ENCODE measurements around the gene GFOD2.

Gene GFOD2

GRCh38 chr16:67710607-67711006 is 8.5 kb downstream of the GFOD2 start (continued):
- TF ChIP-seq CSRNP3 (CRISPR knock-in tag; IDR thresholded peaks at IDR 0.05) (no peak), ZC3H10 (CRISPR knock-in tag; IDR thresholded peaks at IDR 0.05) (no peak), ZFP30 (CRISPR knock-in tag; IDR thresholded peaks at IDR 0.05) (no peak), TOX (CRISPR knock-in tag; IDR thresholded peaks at IDR 0.05; ENCODE audit: borderline replicate concordance) (no peak)

- no peak for ATAC-seq
- no peak for TF ChIP-seq POU6F1 (CRISPR knock-in tag; IDR thresholded peaks at IDR 0.05; ENCODE audit: borderline replicate concordance, low read depth)
- no peak for TF ChIP-seq GLIS3 (CRISPR knock-in tag; IDR thresholded peaks at IDR 0.05)
- no peak for TF ChIP-seq TCF4 (CRISPR knock-in tag; IDR thresholded peaks at IDR 0.05; ENCODE audit: borderline replicate concordance)
Observed at GRCh38 chr16:67709050-67709449, 10.1 kb downstream of the GFOD2 start.

DNA sequence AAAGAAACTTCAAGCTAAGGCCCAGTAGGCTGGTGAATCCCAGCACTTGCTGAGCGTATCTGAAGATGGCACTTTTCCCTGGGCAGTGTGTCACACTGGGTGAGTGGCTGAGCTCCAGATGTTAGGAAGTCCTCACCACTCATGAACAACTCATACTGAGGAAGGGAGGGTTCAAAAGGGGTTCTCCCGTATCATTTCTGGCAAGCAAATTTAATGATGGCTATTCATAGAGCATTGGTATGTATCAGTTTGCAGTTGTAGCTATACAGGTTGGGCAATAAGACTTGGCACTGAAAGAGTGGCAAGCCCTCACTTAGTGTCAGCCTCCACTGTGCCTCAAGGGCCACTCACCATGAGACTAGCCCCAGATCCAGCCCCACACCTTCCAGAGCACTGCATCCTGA is 10.7 kb downstream of the GFOD2 start:
- TF ChIP-seq ISL1 (CRISPR knock-in tag; IDR thresholded peaks at IDR 0.05) (no peak), ZC3H10 (CRISPR knock-in tag; IDR thresholded peaks at IDR 0.05) (no peak), ZNF8 (CRISPR knock-in tag; IDR thresholded peaks at IDR 0.05) (no peak), ZFP3 (CRISPR knock-in tag; IDR thresholded peaks at IDR 0.05) (no peak), CSDC2 (CRISPR knock-in tag; IDR thresholded peaks at IDR 0.05) (no peak)
- TF ChIP-seq, protein P1, sequence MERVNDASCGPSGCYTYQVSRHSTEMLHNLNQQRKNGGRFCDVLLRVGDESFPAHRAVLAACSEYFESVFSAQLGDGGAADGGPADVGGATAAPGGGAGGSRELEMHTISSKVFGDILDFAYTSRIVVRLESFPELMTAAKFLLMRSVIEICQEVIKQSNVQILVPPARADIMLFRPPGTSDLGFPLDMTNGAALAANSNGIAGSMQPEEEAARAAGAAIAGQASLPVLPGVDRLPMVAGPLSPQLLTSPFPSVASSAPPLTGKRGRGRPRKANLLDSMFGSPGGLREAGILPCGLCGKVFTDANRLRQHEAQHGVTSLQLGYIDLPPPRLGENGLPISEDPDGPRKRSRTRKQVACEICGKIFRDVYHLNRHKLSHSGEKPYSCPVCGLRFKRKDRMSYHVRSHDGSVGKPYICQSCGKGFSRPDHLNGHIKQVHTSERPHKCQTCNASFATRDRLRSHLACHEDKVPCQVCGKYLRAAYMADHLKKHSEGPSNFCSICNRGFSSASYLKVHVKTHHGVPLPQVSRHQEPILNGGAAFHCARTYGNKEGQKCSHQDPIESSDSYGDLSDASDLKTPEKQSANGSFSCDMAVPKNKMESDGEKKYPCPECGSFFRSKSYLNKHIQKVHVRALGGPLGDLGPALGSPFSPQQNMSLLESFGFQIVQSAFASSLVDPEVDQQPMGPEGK (CRISPR knock-in tag; IDR thresholded peaks at IDR 0.05; ENCODE audit: borderline replicate concordance), result no peak

DNA sequence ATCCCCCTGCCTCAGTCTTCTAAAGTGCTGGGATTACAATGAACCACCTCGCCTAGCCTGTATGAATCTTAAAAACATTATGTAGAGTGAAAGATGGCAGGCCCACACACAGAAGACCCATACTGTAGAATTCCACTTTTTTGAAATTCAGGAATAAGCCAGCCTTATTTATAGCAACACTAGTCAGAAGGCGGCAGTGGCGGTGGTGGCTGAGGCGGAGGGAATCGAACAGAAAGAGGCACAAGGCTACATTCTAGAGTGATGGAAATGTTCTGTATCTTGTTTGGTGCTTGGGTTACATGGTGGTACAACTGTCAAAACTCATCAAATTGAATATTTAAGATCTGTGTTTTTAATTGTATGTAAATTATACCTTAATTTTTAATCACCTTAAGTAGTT is 11.3 kb downstream of the GFOD2 start:
- no peak for ATAC-seq
- no peak for TF ChIP-seq ZNF70 (CRISPR knock-in tag; IDR thresholded peaks at IDR 0.05)
- no peak for TF ChIP-seq ZC3H10 (CRISPR knock-in tag; IDR thresholded peaks at IDR 0.05)
- no peak for TF ChIP-seq ZNF565 (CRISPR knock-in tag; conservative IDR thresholded peaks at IDR 0.05; ENCODE audit: low read depth)
- no peak for TF ChIP-seq RARB (CRISPR knock-in tag; IDR thresholded peaks at IDR 0.05)
- TF ChIP-seq BACH2 (CRISPR knock-in tag; IDR thresholded peaks at IDR 0.05; ENCODE audit: borderline replicate concordance), result no peak
- TF ChIP-seq CSRNP3 (CRISPR knock-in tag; IDR thresholded peaks at IDR 0.05), result no peak
- TF ChIP-seq TSHZ2 (CRISPR knock-in tag; IDR thresholded peaks at IDR 0.05), result no peak
- no peak for TF ChIP-seq PPARA (CRISPR knock-in tag; IDR thresholded peaks at IDR 0.05; ENCODE audit: borderline replicate concordance)
- no peak for TF ChIP-seq GLIS3 (CRISPR knock-in tag; IDR thresholded peaks at IDR 0.05)
- TF ChIP-seq TOX (CRISPR knock-in tag; IDR thresholded peaks at IDR 0.05; ENCODE audit: borderline replicate concordance), result no peak
- TF ChIP-seq ARNTL (CRISPR knock-in tag; IDR thresholded peaks at IDR 0.05; ENCODE audit: borderline replicate concordance, low read depth), result no peak
- TF ChIP-seq CSDC2 (CRISPR knock-in tag; IDR thresholded peaks at IDR 0.05), result no peak
- TF ChIP-seq, protein P1 (CRISPR knock-in tag; IDR thresholded peaks at IDR 0.05; ENCODE audit: borderline replicate concordance), result no peak
- TF ChIP-seq CREB5 (CRISPR knock-in tag; IDR thresholded peaks at IDR 0.05; ENCODE audit: low read depth), result no peak
- TF ChIP-seq ZFP3 (CRISPR knock-in tag; IDR thresholded peaks at IDR 0.05), result no peak
- no peak for TF ChIP-seq ISL1 (CRISPR knock-in tag; IDR thresholded peaks at IDR 0.05)
- TF ChIP-seq TCF4 (CRISPR knock-in tag; IDR thresholded peaks at IDR 0.05; ENCODE audit: borderline replicate concordance), result no peak
- no peak for TF ChIP-seq ESRRG (CRISPR knock-in tag; IDR thresholded peaks at IDR 0.05)

More for the DNA sequence above, 10.7 kb downstream of the GFOD2 start:
- ATAC-seq, result no peak

Data from SK-N-SH treated with all-trans-retinoic acid at 6 μM for 48 hours (cell line).